ENCODE measurements around the gene EVC2. TPM values are rescaled to one million over a fixed set of nuclear protein-coding genes. Genes with fewer than 3 reads are reported as not detected.

The EVC2 gene
- total and polyA plus RNA-seq, 2 of the 13 experiments (the other 11 are each of a cell fraction or from before 2014, with no cell fraction given): not detected

DNA sequence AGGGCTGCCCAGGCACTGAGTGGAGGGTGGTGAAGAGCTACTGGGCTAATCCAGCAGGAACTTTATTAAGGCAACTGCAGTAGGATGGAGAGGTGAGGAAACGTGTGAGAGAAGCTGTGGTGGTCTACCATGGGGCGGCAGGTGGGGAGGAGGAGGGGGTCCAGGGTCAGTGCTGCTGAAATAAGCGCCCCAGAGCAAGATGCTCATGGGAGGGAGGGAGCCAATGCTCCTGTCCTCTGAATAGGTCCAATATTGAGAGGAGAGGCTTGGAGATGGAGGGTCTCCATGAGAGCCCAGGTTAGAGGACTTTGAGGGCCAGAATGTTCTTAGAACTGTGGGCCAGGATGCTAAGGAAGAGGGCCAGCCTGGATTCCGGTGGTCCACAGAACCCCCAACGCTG lies 37.9 kb upstream of the EVC2 start:
- CTCF ChIA-PET (ENCODE audit: low intra/inter-chr PET ratio, low total read pairs): no interaction called here
- Histone ChIP-seq H3K79me2 (ENCODE audit: insufficient read depth, low read length) (no peaks in the 10 kb centered on the region), H3K27me3 (ENCODE audit: control insufficient read depth in 1 of 2, insufficient read depth in 2 of 2, low read length in 2 of 2) (no peaks in the 10 kb centered on the region)

More for the DNA sequence above, 37.9 kb upstream of the EVC2 start:
- Histone ChIP-seq H3K4me1 (ENCODE audit: insufficient read depth, low read length) (no peaks in the 10 kb centered on the region), H3K27ac (ENCODE audit: extremely low read length, insufficient read depth, low read length) (no peak overlapping the region), H3K4me3 (replicated peaks in 1 of 3; ENCODE audit: insufficient read depth in 1 of 3, low read depth in 2 of 3, low read length in 3 of 3) (no peak overlapping the region), H4K20me1 (ENCODE audit: insufficient read depth, low read length) (no peaks in the 10 kb centered on the region), H3K9ac (ENCODE audit: insufficient read depth, low read depth, low read length) (no peak overlapping the region), H2AFZ (ENCODE audit: low read length) (no peak overlapping the region), H3K36me3 (replicated peaks in 1 of 2; ENCODE audit: control insufficient read depth in 1 of 2, insufficient read depth in 2 of 2, low read length in 2 of 2) (peaks cover 10 to 45% of the 10 kb centered on the region in 2 experiments), H3K4me2 (ENCODE audit: low read depth, low read length) (no peak overlapping the region), H3K9me3 (ENCODE audit: low read length) (no peaks in the 10 kb centered on the region)
- in situ Hi-C loops (cut with HindIII; ENCODE audit: extremely low pct_ligation_motif_present, low pct_unique_long_range_greater_than_20kb) (no loop called here), intact Hi-C loops (cut with micrococcal nuclease; ENCODE audit: unreplicated experiment) (no loop called here)
- no TSS peak for BruUV-seq (replicated peaks)
- POLR2A ChIA-PET: no interaction called here
- DNase-seq (ENCODE audit: low spot score) (no peak), ATAC-seq (no peak), FAIRE-seq (no peak)
- 93% methylated on average over 5 of the region's 5 CpGs for WGBS (ENCODE audit: low lambda C conversion rate)
- TF ChIP-seq, protein P1, sequence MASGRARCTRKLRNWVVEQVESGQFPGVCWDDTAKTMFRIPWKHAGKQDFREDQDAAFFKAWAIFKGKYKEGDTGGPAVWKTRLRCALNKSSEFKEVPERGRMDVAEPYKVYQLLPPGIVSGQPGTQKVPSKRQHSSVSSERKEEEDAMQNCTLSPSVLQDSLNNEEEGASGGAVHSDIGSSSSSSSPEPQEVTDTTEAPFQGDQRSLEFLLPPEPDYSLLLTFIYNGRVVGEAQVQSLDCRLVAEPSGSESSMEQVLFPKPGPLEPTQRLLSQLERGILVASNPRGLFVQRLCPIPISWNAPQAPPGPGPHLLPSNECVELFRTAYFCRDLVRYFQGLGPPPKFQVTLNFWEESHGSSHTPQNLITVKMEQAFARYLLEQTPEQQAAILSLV (CRISPR knock-in tag; IDR thresholded peaks at IDR 0.05; ENCODE audit: borderline replicate concordance): no peak
- no peak for TF ChIP-seq ZNF274 (CRISPR knock-in tag; IDR thresholded peaks at IDR 0.05)
- TF ChIP-seq ARNTL (CRISPR knock-in tag; IDR thresholded peaks at IDR 0.05): no peak
- TF ChIP-seq ZMAT3 (CRISPR knock-in tag; conservative IDR thresholded peaks at IDR 0.05): no peak
- no peak for TF ChIP-seq ZNF331 (CRISPR knock-in tag; IDR thresholded peaks at IDR 0.05)
- no peak for TF ChIP-seq RORA (CRISPR knock-in tag; IDR thresholded peaks at IDR 0.05)
- TF ChIP-seq, protein P2, sequence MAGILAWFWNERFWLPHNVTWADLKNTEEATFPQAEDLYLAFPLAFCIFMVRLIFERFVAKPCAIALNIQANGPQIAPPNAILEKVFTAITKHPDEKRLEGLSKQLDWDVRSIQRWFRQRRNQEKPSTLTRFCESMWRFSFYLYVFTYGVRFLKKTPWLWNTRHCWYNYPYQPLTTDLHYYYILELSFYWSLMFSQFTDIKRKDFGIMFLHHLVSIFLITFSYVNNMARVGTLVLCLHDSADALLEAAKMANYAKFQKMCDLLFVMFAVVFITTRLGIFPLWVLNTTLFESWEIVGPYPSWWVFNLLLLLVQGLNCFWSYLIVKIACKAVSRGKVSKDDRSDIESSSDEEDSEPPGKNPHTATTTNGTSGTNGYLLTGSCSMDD (CRISPR knock-in tag; IDR thresholded peaks at IDR 0.05): no peak
- no peak for TF ChIP-seq TSC22D2 (CRISPR knock-in tag; IDR thresholded peaks at IDR 0.05; ENCODE audit: borderline replicate concordance)
- TF ChIP-seq, protein P3, sequence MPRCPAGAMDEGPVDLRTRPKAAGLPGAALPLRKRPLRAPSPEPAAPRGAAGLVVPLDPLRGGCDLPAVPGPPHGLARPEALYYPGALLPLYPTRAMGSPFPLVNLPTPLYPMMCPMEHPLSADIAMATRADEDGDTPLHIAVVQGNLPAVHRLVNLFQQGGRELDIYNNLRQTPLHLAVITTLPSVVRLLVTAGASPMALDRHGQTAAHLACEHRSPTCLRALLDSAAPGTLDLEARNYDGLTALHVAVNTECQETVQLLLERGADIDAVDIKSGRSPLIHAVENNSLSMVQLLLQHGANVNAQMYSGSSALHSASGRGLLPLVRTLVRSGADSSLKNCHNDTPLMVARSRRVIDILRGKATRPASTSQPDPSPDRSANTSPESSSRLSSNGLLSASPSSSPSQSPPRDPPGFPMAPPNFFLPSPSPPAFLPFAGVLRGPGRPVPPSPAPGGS (CRISPR knock-in tag; IDR thresholded peaks at IDR 0.05): no peak
- TF ChIP-seq ZNF501 (CRISPR knock-in tag; IDR thresholded peaks at IDR 0.05): no peak
- no peak for TF ChIP-seq ZFY (CRISPR knock-in tag; IDR thresholded peaks at IDR 0.05)
- TF ChIP-seq, protein P4, sequence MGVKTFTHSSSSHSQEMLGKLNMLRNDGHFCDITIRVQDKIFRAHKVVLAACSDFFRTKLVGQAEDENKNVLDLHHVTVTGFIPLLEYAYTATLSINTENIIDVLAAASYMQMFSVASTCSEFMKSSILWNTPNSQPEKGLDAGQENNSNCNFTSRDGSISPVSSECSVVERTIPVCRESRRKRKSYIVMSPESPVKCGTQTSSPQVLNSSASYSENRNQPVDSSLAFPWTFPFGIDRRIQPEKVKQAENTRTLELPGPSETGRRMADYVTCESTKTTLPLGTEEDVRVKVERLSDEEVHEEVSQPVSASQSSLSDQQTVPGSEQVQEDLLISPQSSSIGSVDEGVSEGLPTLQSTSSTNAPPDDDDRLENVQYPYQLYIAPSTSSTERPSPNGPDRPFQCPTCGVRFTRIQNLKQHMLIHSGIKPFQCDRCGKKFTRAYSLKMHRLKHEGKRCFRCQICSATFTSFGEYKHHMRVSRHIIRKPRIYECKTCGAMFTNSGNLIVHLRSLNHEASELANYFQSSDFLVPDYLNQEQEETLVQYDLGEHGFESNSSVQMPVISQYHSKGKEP (CRISPR knock-in tag; IDR thresholded peaks at IDR 0.05): no peak
- TF ChIP-seq ZFAT (CRISPR knock-in tag; conservative IDR thresholded peaks at IDR 0.05): no peak
- no peak for TF ChIP-seq NPAS2 (CRISPR knock-in tag; IDR thresholded peaks at IDR 0.05; ENCODE audit: borderline replicate concordance)
- no peak for TF ChIP-seq PCBP2 (optimal IDR thresholded peaks at IDR 0.05; ENCODE audit: low read depth, low read length, poor library complexity, severe bottlenecking)
- TF ChIP-seq, protein P5, sequence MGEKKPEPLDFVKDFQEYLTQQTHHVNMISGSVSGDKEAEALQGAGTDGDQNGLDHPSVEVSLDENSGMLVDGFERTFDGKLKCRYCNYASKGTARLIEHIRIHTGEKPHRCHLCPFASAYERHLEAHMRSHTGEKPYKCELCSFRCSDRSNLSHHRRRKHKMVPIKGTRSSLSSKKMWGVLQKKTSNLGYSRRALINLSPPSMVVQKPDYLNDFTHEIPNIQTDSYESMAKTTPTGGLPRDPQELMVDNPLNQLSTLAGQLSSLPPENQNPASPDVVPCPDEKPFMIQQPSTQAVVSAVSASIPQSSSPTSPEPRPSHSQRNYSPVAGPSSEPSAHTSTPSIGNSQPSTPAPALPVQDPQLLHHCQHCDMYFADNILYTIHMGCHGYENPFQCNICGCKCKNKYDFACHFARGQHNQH (CRISPR knock-in tag; IDR thresholded peaks at IDR 0.05): no peak
